ENCODE results near the gene RAD21L1. TPM values are rescaled to one million over a fixed set of nuclear protein-coding genes. Genes with fewer than 3 reads are reported as not detected.
A peak's percentile ranks its signal among the peaks of the same experiment; 100 is the strongest.

Gene RAD21L1
- total RNA-seq, 1 experiment from 2014 or later = 0.11 TPM

- no peak for DNase-seq (ENCODE audit: low read depth, low spot score)
- in situ Hi-C loops (cut with HindIII; ENCODE audit: low pct_unique_long_range_greater_than_20kb, low sequenced_read_pairs) = no loop called here
Measured at GRCh38 chr20:1297486-1297885, 71.6 kb downstream of the RAD21L1 start.

DNA sequence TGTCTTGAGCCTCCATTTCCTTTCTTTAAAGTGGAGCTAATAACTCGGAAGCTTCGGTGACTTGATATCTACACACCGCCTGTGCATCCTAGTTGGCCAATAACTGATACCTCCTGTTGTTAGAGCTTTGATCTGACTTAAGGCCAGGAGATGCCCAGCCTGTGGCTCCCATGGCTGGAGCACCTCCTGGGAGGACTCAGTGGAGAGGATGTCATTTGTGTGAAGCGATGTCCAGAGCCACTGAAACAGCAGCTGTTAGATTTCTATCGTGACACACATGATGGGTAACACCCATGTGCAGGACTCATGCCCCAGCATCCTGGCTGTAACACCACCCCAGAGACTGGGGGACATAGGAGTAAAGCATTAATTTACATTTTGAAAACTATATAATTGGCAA is 72.3 kb downstream of the RAD21L1 start:
- in situ Hi-C loops (cut with HindIII; ENCODE audit: low pct_unique_long_range_greater_than_20kb, low sequenced_read_pairs) = no loop called here
- DNase-seq (ENCODE audit: low read depth, low spot score) = no peak

- DNase-seq (ENCODE audit: low read depth, low spot score) = no peak
- in situ Hi-C loops (cut with HindIII; ENCODE audit: low pct_unique_long_range_greater_than_20kb, low sequenced_read_pairs) = no loop called here
Measured at GRCh38 chr20:1298888-1299511, 73.2 kb downstream of the RAD21L1 start.

DNA sequence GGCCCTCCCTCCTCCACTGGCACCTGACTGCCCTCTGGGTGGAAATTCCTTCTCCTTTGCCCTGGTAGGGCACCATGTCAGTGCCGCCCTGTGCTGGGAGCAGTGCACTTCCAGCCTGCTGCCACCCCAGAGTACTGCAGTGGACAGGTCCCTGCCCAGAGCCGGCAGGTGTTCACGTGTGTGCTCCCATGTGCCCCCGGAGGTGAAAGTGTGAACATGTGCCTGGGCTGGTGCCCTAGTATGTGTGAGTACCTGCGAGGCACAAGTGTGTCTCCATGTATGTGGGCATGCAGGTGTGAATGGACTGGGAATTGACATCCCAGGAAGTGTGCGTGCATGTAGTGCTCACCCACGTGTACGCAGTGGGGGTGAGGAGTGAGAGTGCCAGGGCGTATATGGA is 73.7 kb downstream of the RAD21L1 start:
- peak; percentile 13 for DNase-seq (ENCODE audit: low read depth, low spot score)
- in situ Hi-C loops (cut with HindIII; ENCODE audit: low pct_unique_long_range_greater_than_20kb, low sequenced_read_pairs) = no loop called here

DNA sequence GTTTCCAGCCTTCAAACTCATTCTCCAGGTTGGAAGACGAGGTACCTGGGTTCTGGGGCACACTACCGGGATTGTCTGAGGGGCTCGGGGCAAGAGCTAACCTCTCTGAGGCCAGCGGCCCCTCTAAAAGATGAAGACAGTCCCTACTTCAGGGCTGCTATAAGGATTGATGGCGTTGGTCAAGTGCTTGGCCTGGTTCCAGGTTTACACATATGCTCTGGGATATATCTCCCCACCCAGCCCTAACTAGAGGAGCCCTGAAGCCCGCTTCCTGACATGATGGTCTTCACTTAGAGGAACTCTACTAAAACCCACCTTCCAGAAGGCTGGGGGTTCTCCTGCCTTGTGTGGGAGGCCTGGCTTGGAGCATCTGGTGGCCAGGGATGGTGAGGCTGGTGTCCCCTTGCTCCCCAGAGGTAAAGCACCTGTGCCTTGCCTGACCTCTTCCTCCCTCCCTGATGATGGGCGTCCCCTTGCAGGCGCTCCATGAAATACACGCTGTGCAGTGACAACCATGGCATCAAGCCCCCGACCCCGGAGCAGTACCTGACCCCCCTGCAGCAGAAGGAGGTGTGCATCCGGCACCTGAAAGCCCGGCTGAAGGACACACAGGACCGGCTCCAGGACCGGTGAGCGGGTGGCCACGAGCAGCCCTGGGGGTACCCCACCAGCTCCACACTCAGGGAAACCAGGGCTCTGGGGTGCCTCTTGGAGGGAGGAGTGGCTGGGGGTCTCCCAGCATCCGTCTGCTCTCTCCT is 74.4 kb downstream of the RAD21L1 start:
- no peak for DNase-seq (ENCODE audit: low read depth, low spot score)
- in situ Hi-C loops (cut with HindIII; ENCODE audit: low pct_unique_long_range_greater_than_20kb, low sequenced_read_pairs) = loop anchor here (25.0 kb wide), 1 partner anchor 137 kb away; no protein-coding TSS in a partner anchor

- in situ Hi-C loops (cut with HindIII; ENCODE audit: low pct_unique_long_range_greater_than_20kb, low sequenced_read_pairs) = loop anchor here (25.0 kb wide), 1 partner anchor 136 kb away; no protein-coding TSS in a partner anchor
- DNase-seq (ENCODE audit: low read depth, low spot score) = peak; percentile 24
Measured at GRCh38 chr20:1301031-1301529, 75.2 kb downstream of the RAD21L1 start.

GRCh38 chr20:1302685-1303541 is 77.1 kb downstream of the RAD21L1 start:
- in situ Hi-C loops (cut with HindIII; ENCODE audit: low pct_unique_long_range_greater_than_20kb, low sequenced_read_pairs) = loop anchor here (25.0 kb wide), 1 partner anchor 134 kb away; no protein-coding TSS in a partner anchor
- DNase-seq (ENCODE audit: low read depth, low spot score) = peak; percentile 94

- DNase-seq (ENCODE audit: low read depth, low spot score) = no peak
- in situ Hi-C loops (cut with HindIII; ENCODE audit: low pct_unique_long_range_greater_than_20kb, low sequenced_read_pairs) = loop anchor here (25.0 kb wide), 1 partner anchor 132 kb away; no protein-coding TSS in a partner anchor
Measured at GRCh38 chr20:1304710-1305515, 79.1 kb downstream of the RAD21L1 start.

Other genes starting within 250 kb of the RAD21L1 start
- 0.24 TPM in 1 of 2 replicates, not detected in the other for gene RSPO4, start 223.7 kb upstream of the RAD21L1 start, total RNA-seq (2014; rRNA removed; shearing (Covaris generic))
- gene PSMF1, start 107.4 kb upstream of the RAD21L1 start, total RNA-seq (2014; rRNA removed; shearing (Covaris generic)) = 54.2 and 58.9 TPM in 2 replicates
- gene TMEM74B, start 41.1 kb upstream of the RAD21L1 start, total RNA-seq (2014; rRNA removed; shearing (Covaris generic)) = 3.9 and 5.7 TPM in 2 replicates
- gene C20orf202, start 22.6 kb upstream of the RAD21L1 start, total RNA-seq (2014; rRNA removed; shearing (Covaris generic)) = not detected in 2 replicates
- 9.4 and 10.7 TPM in 2 replicates for gene SNPH, start 40.2 kb downstream of the RAD21L1 start, total RNA-seq (2014; rRNA removed; shearing (Covaris generic))
- 0.32 and 0.50 TPM in 2 replicates for gene SDCBP2, start 103.1 kb downstream of the RAD21L1 start, total RNA-seq (2014; rRNA removed; shearing (Covaris generic))
- gene FKBP1A, start 167.0 kb downstream of the RAD21L1 start, total RNA-seq (2014; rRNA removed; shearing (Covaris generic)) = 219 and 227 TPM in 2 replicates
- 31.1 and 33.3 TPM in 2 replicates for gene NSFL1C, start 240.8 kb downstream of the RAD21L1 start, total RNA-seq (2014; rRNA removed; shearing (Covaris generic))